ENCODE data around the gene RCAN2. TPM values are rescaled to one million over a fixed set of nuclear protein-coding genes. Genes with fewer than 3 reads are reported as not detected.

The RCAN2 gene
- total RNA-seq, 1 donor from 2014 or later: 17.0 TPM

DNA sequence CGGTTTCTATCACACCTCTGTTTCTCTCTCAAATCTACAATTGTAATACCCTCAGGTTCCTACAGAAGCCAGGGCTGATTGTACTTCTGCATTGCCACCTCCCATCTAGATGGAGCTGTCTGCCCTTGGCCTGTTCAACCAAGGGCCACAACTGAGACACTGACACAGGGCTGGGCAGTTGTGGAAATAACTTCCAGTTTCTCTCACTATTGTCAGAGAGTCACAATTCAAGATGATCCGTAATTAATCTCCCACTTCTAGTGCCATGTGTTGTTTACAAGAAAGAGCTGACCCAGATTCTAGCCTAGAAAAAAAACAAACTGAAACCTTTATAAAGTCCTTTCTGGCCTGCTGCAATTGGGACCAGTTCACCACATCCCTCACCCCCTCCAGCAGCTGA is 22.2 kb downstream of the RCAN2 start:
- H3K9me3 Mint-ChIP-seq (ENCODE audit: unreplicated experiment): no peaks in the 10 kb centered on the region
- peaks cover 61% of the 10 kb centered on the region for H3K4me1 Mint-ChIP-seq (ENCODE audit: unreplicated experiment)
- H3K4me3 Mint-ChIP-seq (ENCODE audit: unreplicated experiment): no peak overlapping the region
- peaks cover 3% of the 10 kb centered on the region for H3K27me3 Mint-ChIP-seq (ENCODE audit: unreplicated experiment)
- peaks cover 4% of the 10 kb centered on the region for H3K36me3 Mint-ChIP-seq (ENCODE audit: low read depth, unreplicated experiment)
- no peak for DNase-seq (ENCODE audit: low spot score)
- H3K27ac Mint-ChIP-seq (ENCODE audit: unreplicated experiment): peak overlapping the region; percentile 62
- TF ChIP-seq, protein P1, sequence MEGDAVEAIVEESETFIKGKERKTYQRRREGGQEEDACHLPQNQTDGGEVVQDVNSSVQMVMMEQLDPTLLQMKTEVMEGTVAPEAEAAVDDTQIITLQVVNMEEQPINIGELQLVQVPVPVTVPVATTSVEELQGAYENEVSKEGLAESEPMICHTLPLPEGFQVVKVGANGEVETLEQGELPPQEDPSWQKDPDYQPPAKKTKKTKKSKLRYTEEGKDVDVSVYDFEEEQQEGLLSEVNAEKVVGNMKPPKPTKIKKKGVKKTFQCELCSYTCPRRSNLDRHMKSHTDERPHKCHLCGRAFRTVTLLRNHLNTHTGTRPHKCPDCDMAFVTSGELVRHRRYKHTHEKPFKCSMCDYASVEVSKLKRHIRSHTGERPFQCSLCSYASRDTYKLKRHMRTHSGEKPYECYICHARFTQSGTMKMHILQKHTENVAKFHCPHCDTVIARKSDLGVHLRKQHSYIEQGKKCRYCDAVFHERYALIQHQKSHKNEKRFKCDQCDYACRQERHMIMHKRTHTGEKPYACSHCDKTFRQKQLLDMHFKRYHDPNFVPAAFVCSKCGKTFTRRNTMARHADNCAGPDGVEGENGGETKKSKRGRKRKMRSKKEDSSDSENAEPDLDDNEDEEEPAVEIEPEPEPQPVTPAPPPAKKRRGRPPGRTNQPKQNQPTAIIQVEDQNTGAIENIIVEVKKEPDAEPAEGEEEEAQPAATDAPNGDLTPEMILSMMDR (IDR thresholded peaks at IDR 0.05; ENCODE audit: unreplicated experiment): no peak

DNA sequence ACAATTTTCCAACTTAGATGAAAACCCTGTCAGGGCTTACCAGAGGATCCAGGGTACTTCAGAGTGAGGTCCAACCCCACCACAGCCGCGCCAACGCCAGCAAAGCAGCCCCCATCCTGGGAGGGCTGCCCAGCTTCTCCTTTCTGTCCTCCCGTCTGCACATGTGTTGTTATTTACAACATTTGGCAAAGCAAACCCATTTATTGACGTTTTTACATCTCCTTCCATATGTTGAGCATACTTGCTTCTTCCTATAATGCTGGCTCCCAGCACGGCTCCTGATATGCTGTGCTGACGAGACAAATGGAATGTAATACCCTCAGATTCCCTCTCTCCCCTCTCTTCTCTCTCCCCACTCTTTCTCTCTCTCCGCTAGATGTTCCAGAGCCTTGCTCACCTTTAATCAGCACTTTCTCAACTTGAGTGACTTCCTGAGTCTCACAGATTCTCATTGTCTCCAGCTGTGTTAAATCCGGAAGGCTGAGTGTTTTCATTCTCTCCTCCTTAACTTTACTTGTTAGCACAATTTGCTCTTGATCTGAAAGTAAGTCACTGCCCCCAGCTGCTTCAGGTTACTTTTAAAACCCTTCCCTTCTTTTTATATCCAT is 22.7 kb downstream of the RCAN2 start:
- Mint-ChIP-seq H3K36me3 (ENCODE audit: low read depth, unreplicated experiment) (peaks cover 4% of the 10 kb centered on the region), H3K4me3 (ENCODE audit: unreplicated experiment) (no peak overlapping the region), H3K4me1 (ENCODE audit: unreplicated experiment) (peaks cover 58% of the 10 kb centered on the region), H3K27me3 (ENCODE audit: unreplicated experiment) (peaks cover 3% of the 10 kb centered on the region), H3K9me3 (ENCODE audit: unreplicated experiment) (no peaks in the 10 kb centered on the region), H3K27ac (ENCODE audit: unreplicated experiment) (peak overlapping the region; percentile 62)
- DNase-seq (ENCODE audit: low spot score): no peak
- TF ChIP-seq, protein P1 (IDR thresholded peaks at IDR 0.05; ENCODE audit: unreplicated experiment): no peak

DNA sequence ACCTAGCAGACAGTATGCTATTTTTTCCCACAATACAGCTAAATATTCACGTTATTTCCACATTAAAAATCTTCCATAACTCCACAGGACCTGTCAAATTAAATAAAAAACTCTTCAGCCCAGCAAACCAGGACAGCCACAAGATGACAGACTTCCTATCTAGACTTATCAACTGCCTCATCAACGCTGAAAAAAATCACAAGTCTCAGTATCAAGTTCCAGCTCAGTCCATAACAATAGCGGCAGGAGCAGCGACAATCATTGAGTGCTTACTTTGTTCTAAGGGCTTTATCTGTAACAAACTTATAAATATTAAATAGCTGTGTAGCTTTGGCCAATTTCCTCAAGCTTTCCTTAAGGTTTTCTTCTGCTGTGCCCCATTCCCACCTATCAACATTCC is 24.7 kb downstream of the RCAN2 start:
- no peak overlapping the region for H3K27ac Mint-ChIP-seq (ENCODE audit: unreplicated experiment)

DNA sequence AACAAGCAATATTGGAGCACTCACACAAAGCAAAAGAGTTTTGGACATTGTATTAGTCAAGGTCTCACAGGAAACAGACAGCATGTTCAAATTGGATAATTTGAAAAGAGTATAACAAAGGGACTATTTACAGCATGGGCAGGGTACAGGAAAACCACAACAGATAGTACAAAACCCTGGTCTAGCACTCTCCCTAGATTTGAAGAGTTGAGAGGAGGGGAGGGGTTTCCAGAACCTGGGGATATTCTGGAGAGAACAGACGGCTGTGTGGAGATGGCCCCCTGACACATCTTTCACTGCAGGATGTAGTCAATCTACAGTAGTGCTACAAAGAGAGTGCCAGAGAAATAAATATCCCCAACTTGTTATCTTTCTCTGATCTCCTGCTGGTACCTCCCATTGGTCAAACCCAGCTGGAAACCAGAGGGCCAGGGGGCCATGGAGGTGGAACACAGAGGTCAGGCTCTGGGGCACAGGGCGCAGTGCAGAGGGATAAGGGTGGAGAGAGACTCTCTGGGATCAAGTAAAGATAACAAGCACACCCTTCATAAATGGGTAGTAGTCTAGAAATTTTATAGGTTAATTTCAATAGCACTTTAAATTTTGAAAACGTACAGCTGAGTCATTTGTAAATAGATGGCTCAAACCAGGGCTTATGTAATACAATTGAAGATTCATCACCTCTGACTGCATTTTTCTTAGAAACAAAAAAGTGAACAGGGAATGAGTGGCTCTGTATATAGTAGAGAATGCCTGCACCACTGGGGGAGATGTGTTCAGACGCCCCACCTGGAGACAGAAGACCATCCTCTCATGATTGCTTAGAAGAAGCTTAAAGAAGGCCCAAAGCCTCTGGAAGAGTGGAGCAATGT is 25.7 kb downstream of the RCAN2 start:
- H3K9me3 Mint-ChIP-seq (ENCODE audit: unreplicated experiment): no peaks in the 10 kb centered on the region
- peak overlapping the region; percentile 30 for H3K4me3 Mint-ChIP-seq (ENCODE audit: unreplicated experiment)
- TF ChIP-seq, protein P1 (IDR thresholded peaks at IDR 0.05; ENCODE audit: unreplicated experiment): no peak
- H3K27ac Mint-ChIP-seq (ENCODE audit: unreplicated experiment): no peak overlapping the region
- no peaks in the 10 kb centered on the region for H3K36me3 Mint-ChIP-seq (ENCODE audit: low read depth, unreplicated experiment)
- DNase-seq (ENCODE audit: low spot score): no peak
- peaks cover 3% of the 10 kb centered on the region for H3K27me3 Mint-ChIP-seq (ENCODE audit: unreplicated experiment)
- peaks cover 35% of the 10 kb centered on the region for H3K4me1 Mint-ChIP-seq (ENCODE audit: unreplicated experiment)

More for the DNA sequence above, 24.7 kb downstream of the RCAN2 start:
- TF ChIP-seq, protein P1 (IDR thresholded peaks at IDR 0.05; ENCODE audit: unreplicated experiment): no peak
- H3K36me3 Mint-ChIP-seq (ENCODE audit: low read depth, unreplicated experiment): peaks cover 4% of the 10 kb centered on the region
- H3K4me3 Mint-ChIP-seq (ENCODE audit: unreplicated experiment): no peak overlapping the region
- H3K4me1 Mint-ChIP-seq (ENCODE audit: unreplicated experiment): peaks cover 45% of the 10 kb centered on the region
- no peak for DNase-seq (ENCODE audit: low spot score)
- H3K9me3 Mint-ChIP-seq (ENCODE audit: unreplicated experiment): no peaks in the 10 kb centered on the region
- peaks cover 3% of the 10 kb centered on the region for H3K27me3 Mint-ChIP-seq (ENCODE audit: unreplicated experiment)

DNA sequence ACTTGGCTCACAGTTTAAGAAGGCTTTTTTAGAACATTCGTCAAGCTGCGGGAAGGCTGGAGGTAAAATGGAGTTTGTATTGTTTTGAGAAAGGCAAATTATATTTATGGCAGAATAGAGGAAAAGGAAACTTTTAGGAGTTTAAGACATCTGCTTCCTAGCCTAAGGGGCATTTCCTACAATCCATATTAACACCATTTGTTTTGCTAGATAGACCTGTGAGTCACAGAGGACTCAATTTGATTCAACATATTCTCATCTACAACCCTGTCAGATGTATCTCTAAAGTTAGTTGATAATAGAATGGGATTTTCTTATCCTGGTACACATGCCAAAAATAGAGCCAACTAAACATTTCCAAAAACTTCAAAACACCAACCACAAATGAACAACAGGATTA is 35.0 kb downstream of the RCAN2 start:
- Mint-ChIP-seq H3K27ac (ENCODE audit: unreplicated experiment) (peak overlapping the region; percentile 53), H3K27me3 (ENCODE audit: unreplicated experiment) (no peaks in the 10 kb centered on the region), H3K9me3 (ENCODE audit: unreplicated experiment) (no peaks in the 10 kb centered on the region), H3K4me1 (ENCODE audit: unreplicated experiment) (peaks cover 16% of the 10 kb centered on the region), H3K4me3 (ENCODE audit: unreplicated experiment) (no peak overlapping the region), H3K36me3 (ENCODE audit: low read depth, unreplicated experiment) (no peaks in the 10 kb centered on the region)
- TF ChIP-seq, protein P1 (IDR thresholded peaks at IDR 0.05; ENCODE audit: unreplicated experiment): no peak
- DNase-seq (ENCODE audit: low spot score): no peak
